Stimulated activated CD4-positive, alpha-beta T cell treated with anti-CD3 and anti-CD28 coated beads, TNF-alpha, amount 100 ng/mL, for 48 hours (primary cell): ENCODE results near the gene NAT8L.

Experiments
- DNase-seq, 3 donors: peaks; one replicate each; pipeline ENCODE4 v3.0.0-alpha.2; 2020; ENCODE audit warnings: low read depth in 3 of 3

The NAT8L gene

DNA sequence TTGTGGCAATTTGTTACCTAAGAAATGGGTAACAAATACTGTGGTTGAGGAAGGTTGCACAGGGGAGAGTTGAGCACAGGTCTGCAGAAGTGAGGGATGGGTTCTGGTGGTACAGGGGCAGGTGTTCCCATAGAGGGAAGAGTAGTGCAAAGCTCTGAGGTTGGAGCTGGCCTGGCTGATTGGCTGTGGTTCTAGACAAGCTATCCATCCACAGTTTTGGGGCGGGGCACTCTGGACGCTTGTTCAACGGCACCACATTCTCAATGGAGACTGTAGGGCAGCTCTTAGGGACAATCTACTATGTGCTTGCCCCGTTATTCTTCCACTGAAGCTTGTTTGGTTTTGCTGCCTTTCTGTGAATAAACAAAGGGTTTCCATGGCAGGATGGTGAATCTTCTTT lies 35.4 kb downstream of the NAT8L start:
- no peak for DNase-seq

- DNase-seq: no peak
These were observed 36.3 kb downstream of the NAT8L start for GRCh38 chr4:2095236-2096072.

- DNase-seq: no peak
These were observed 37.0 kb downstream of the NAT8L start for GRCh38 chr4:2096073-2096609.

- no peak for DNase-seq
These were observed 42.4 kb downstream of the NAT8L start for GRCh38 chr4:2101346-2102044.

DNA sequence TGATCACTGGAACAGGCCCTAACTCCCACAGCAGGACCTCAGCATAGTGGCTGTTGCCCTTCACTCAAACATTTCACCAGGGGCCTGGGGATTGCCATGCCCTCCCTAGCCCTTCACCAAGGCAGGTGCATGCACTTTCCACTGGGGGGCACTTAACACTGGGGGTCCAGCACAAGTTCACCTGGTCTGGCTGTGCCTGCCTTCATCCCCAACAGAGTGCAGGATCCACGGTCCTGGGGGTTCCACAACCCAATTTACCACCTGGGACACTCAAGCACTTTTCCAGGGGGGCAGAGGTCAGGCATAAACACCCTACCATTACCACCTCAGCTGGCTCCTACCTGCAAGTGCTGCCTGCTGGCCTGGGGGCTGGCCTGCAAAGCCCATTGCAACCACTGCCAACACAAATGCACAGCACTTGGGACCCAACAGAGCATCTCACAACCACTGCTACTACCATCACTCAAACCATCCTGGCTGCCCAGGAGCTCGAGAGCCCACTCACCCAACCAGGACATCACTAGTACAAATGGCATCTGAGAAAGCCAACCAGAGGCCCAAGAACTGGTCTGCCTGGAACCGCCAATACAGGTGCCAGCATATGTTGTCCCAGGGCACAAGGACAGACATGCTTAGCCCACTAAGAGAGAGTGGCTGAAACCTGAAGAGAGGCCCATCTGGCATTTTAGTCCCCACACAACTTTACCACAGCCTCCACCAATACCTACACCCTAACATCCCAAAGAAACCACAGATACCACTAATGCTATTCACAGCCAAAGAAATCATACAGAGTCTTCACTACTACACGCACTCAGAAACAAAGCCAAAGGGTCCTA lies 43.1 kb downstream of the NAT8L start:
- DNase-seq: no peak

DNA sequence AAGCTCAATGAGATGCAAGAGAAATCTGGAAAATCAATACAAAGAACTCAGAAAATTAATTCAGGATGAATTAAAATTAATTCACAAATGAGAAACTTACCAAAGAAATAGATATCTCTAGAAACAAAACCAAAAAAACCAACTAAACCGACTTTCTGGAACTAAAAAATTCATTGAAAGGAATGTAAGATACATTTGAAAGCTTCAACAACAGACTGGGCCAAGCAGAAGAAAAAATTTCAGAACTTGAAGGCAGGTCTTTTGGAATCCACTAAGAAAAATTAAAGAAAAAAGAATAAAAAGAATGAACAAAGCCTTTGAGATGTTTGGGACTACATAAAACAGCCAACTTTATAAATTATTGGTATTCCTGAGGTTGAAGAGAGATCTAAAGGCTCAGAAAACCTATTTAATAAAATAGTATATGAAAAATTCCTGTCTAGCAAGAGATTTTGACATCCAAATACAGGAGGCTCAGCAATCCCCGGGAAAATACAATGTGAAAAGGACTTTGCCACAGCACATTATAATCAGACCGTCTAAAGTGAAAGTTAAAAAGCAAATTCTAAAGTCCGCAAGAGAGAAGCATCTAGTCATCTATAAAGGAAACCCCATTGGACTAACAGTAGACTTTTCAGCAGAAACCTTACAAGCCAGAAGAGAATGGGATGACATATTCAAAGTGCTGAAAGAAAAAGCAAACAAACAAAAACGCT lies 44.2 kb downstream of the NAT8L start:
- DNase-seq: no peak

- DNase-seq: no peak
These were observed 44.9 kb downstream of the NAT8L start for GRCh38 chr4:2103843-2104547.

GRCh38 chr4:2104556-2105345 lies 45.6 kb downstream of the NAT8L start:
- DNase-seq: no peak

- DNase-seq: no peak
These were observed 46.4 kb downstream of the NAT8L start for GRCh38 chr4:2105559-2105958.

DNA sequence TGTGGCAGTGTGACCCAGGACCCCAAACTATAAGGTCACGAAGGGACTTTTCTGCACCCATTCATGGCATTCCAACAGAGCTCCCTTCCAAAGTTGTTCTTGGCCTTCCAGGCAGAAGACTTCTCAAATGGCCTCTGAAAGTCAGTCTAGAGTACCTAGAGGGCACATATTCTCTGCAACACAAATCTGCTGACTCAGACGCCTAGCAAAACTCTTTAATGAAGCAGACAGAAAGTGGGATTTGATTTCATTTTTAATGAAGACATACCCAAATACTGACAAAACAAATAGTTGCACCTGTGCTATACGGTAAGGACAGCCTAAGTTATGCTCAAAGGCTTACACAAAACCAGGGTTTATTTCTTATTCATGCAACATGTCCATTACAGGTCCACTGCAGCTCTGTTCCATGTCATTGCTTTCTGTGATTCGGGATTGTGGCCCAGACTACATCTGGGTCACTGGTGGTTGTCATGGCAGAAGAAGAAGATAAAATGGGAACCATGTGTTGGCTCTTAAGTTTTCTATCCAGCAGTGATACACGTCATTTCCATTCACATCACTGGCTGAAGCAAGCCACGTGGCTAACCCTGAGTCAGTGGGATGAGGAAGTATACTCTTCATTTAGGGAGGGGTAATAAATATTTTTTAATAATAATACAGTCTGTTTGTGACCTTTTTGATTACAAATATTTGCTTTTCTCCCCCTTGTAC lies 57.7 kb downstream of the NAT8L start:
- DNase-seq: no peak
